BE2C (cell line): ENCODE measurements around the gene EP400. TPM values are rescaled to one million over a fixed set of nuclear protein-coding genes. Genes with fewer than 3 reads are reported as not detected.

ENCODE experiments used
- DNase-seq: peaks from one replicate; pipeline ENCODE4 v3.0.0-alpha.2; 2020
- H3K27me3 ChIP-seq: fragments of 250-450 bp; sonication (Bioruptor Pico); 2 replicates; pipeline ENCODE4 v1.5.1; 2020; ENCODE audit warnings: mild to moderate bottlenecking
- H3K36me3 ChIP-seq: fragments of 250-450 bp; sonication (Bioruptor Pico); 2 replicates; pipeline ENCODE4 v1.5.1; 2020; ENCODE audit warnings: mild to moderate bottlenecking
- H3K4me1 ChIP-seq: fragments of 250-450 bp; sonication (Bioruptor Pico); 2 replicates; pipeline ENCODE4 v1.5.1; 2020
- H3K4me3 ChIP-seq: 2 replicates; pipeline ENCODE4 v1.5.1; 2011; ENCODE audit warnings: low read depth, low read length
- H3K9me3 ChIP-seq: fragments of 250-450 bp; sonication (Bioruptor Pico); 2 replicates; pipeline ENCODE4 v1.5.1; 2020
- polyA plus RNA-seq: library from polyadenylated mRNA; unstranded; fragments of >200 nt; gene quantifications from one replicate; pipeline ENCODE4 v1.2.1, GENCODE V29; 2012; ENCODE audit warnings: low read depth, missing spikeins; ENCODE audit not compliant: insufficient read length, insufficient read depth
- TF ChIP-seq, protein P1 (sequence below): IDR thresholded peaks from 2 replicates; pipeline ENCODE4 v1.5.1; 2012; ENCODE audit warnings: mild to moderate bottlenecking, low read depth, low read length

The EP400 gene, protein sequence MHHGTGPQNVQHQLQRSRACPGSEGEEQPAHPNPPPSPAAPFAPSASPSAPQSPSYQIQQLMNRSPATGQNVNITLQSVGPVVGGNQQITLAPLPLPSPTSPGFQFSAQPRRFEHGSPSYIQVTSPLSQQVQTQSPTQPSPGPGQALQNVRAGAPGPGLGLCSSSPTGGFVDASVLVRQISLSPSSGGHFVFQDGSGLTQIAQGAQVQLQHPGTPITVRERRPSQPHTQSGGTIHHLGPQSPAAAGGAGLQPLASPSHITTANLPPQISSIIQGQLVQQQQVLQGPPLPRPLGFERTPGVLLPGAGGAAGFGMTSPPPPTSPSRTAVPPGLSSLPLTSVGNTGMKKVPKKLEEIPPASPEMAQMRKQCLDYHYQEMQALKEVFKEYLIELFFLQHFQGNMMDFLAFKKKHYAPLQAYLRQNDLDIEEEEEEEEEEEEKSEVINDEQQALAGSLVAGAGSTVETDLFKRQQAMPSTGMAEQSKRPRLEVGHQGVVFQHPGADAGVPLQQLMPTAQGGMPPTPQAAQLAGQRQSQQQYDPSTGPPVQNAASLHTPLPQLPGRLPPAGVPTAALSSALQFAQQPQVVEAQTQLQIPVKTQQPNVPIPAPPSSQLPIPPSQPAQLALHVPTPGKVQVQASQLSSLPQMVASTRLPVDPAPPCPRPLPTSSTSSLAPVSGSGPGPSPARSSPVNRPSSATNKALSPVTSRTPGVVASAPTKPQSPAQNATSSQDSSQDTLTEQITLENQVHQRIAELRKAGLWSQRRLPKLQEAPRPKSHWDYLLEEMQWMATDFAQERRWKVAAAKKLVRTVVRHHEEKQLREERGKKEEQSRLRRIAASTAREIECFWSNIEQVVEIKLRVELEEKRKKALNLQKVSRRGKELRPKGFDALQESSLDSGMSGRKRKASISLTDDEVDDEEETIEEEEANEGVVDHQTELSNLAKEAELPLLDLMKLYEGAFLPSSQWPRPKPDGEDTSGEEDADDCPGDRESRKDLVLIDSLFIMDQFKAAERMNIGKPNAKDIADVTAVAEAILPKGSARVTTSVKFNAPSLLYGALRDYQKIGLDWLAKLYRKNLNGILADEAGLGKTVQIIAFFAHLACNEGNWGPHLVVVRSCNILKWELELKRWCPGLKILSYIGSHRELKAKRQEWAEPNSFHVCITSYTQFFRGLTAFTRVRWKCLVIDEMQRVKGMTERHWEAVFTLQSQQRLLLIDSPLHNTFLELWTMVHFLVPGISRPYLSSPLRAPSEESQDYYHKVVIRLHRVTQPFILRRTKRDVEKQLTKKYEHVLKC (N-terminal part only)
- polyA plus RNA-seq, result 50.5 TPM

DNA sequence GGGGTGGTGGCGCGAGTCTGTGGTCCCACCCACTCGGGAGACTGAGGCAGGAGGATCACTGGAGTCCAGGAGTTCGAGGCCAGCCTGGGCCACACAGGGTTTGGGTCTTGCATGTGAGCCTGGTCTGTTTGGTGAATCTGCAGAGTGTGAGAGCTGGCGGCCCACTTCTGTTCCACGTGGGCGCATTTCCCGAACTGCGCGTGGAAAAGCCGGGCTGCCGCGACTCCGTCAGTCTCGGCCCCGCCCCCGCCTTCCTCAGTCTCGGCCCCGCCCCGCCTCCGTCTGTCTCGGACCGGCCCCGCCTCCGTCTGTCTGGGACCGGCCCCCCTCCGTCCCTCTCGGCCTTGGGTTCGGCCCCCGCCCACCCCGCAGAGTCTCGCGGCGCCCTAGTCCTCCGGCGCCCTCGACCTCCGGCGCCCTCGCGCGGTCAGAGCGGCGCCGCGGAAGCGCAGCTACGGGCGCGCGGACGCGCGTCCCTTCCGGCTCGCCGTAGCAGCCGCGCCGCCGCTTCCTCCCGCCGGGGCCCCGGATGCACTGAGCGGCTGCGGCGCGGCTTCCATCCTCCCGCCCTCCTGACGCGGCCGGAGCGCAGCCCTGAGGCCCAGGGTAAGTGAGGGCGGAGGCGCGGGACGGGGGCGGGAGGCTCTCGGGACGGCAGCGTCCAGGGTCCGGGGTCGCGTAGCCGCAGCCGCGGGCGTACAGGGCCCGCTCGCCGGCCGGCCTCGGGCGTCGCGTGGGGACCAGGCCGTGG lies at the start of gene EP400:
Gene EP400 (plus strand): TSS at position 512 of the 751 bp plus-strand sequence. CDS start 10,678 bp downstream, outside the sequence.
- no peaks in the 10 kb centered on the region for H3K9me3 ChIP-seq
- DNase-seq, result peak; percentile 97
- no peaks in the 10 kb centered on the region for H3K27me3 ChIP-seq
- TF ChIP-seq, protein P1, sequence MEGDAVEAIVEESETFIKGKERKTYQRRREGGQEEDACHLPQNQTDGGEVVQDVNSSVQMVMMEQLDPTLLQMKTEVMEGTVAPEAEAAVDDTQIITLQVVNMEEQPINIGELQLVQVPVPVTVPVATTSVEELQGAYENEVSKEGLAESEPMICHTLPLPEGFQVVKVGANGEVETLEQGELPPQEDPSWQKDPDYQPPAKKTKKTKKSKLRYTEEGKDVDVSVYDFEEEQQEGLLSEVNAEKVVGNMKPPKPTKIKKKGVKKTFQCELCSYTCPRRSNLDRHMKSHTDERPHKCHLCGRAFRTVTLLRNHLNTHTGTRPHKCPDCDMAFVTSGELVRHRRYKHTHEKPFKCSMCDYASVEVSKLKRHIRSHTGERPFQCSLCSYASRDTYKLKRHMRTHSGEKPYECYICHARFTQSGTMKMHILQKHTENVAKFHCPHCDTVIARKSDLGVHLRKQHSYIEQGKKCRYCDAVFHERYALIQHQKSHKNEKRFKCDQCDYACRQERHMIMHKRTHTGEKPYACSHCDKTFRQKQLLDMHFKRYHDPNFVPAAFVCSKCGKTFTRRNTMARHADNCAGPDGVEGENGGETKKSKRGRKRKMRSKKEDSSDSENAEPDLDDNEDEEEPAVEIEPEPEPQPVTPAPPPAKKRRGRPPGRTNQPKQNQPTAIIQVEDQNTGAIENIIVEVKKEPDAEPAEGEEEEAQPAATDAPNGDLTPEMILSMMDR, result peak; percentile 35
- H3K4me1 ChIP-seq, result no peaks in the 10 kb centered on the region
- H3K4me3 ChIP-seq, result peak within 1 kb of the TSS; percentile 92
- peaks cover 3% of the 10 kb centered on the region for H3K36me3 ChIP-seq

DNA sequence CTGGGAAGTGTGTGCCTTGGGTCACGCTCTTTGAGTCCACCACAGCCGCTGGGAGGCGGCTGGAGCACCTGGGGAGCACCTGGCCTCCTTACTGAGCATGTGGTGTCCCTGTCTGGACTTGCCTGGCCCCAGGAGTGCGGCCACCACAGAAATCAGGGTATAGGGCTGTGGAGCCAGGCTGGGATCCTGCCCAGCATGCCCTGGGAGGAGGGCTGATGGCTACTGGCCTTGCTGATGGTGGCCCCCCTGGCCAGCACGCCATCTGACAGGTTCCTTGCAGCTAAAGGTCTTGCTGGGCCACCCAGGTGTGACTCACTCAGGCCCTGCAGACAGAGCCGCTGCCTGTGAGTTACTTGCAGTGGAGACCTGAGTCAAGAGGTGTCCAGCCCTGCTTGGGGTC lies 49.3 kb upstream of the EP400 start:
- no peaks in the 10 kb centered on the region for H3K36me3 ChIP-seq
- no peaks in the 10 kb centered on the region for H3K4me1 ChIP-seq
- H3K9me3 ChIP-seq, result no peaks in the 10 kb centered on the region
- no peaks in the 10 kb centered on the region for H3K27me3 ChIP-seq
- H3K4me3 ChIP-seq, result no peak overlapping the region
- no peak for DNase-seq
- TF ChIP-seq, protein P1, result no peak

DNA sequence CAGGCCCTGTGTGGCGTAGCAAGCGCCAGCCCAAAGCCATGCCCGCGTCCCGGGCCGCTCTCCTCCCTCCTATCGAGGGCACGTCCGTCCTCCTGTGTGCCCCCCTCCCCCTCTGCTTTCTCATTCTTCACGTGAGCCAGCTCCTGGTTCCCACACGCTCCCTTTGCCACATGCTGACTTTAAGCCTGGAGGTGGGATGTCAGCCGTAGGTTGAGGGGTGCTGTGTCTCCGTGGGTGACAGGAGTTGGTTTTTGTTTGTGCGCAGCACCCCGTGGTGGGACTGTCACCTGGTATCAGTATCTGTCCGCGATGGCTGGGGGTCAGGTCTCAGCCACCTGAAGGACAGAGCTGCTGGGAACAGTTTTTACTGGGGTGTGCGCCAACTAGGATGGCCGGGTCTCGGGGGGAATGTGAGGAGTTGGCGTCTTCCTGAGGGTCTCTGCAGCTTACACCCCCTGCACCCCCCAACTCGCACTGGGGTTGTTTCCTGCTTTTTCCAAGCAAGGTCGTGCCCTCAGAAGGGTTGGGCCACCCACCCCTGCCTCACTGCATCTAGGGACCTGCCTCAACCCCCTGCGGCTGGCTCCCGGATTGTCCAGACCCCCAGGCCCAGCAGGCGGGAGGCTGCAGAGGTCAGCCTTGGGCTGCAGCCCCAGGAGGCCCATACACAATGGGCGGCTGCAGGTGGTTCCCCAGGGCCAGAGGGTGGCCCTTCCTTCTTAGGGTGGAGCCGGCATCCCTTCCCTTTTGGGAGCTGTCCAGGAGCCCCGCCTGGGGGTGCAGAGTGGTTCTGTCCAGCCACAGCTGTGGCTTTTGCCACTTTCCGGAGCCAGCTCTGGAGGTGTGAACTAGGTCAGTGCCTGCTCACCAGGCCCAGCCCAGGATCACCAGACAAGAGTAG lies 48.1 kb upstream of the EP400 start:
- Histone ChIP-seq H3K9me3 (no peaks in the 10 kb centered on the region), H3K4me1 (no peaks in the 10 kb centered on the region), H3K36me3 (no peaks in the 10 kb centered on the region), H3K27me3 (no peaks in the 10 kb centered on the region), H3K4me3 (no peak overlapping the region)
- peak; percentile 18 for DNase-seq
- TF ChIP-seq, protein P1, result no peak

DNA sequence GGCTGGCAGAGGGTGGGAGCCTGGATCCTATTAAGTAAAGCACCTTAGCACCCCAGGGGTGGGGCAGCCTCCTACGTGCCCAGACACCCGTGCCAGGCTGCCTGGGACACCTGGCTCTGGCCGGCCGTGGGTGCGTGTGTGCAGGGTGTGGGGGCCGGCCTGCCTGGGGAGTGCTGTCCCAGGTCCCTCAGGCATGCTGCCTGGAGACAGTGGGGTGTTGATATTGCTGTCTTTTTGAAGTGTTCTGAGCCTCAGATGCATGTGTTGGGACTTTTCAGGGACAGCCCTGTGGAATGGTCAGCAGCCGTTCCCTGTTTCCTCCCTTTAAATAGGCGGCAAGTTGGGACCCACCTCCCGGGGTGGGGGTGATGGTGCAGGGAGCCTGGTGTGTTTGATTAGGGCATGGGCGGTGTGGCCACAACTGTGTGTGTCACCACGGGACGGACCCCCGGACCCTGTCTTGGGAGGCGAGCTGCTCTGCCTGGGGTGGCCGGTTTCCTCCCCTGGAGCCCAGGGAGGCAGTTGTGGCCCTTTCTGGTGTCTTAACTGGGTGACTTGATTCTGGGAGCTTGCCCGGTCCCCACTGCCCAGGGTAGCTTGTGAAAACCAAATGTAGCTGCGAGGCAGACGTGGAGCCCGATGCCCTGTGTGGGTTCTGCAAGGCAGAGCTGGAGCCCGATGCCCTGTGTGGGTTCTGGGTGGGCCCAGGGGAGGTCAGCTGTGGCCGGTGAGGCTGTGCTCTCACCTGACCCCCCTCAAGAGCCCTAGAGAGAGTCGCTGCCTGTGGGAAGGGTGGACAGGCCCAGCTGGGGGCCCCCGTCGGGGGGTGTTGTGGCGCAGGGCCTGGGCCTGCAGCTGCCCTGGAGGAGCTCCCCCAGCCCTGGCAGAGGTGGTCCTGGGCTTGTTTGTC lies 47.2 kb upstream of the EP400 start:
- Histone ChIP-seq H3K4me1 (no peaks in the 10 kb centered on the region), H3K4me3 (no peak overlapping the region), H3K27me3 (no peaks in the 10 kb centered on the region), H3K36me3 (no peaks in the 10 kb centered on the region), H3K9me3 (no peaks in the 10 kb centered on the region)
- DNase-seq, result no peak
- TF ChIP-seq, protein P1, result no peak
